ENCODE results near the gene FHOD3. TPM values are rescaled to one million over a fixed set of nuclear protein-coding genes. Genes with fewer than 3 reads are reported as not detected.
A peak's percentile ranks its signal among the peaks of the same experiment; 100 is the strongest.

Gene FHOD3
- total RNA-seq, 1 experiment from 2014 or later = 22.7 TPM

DNA sequence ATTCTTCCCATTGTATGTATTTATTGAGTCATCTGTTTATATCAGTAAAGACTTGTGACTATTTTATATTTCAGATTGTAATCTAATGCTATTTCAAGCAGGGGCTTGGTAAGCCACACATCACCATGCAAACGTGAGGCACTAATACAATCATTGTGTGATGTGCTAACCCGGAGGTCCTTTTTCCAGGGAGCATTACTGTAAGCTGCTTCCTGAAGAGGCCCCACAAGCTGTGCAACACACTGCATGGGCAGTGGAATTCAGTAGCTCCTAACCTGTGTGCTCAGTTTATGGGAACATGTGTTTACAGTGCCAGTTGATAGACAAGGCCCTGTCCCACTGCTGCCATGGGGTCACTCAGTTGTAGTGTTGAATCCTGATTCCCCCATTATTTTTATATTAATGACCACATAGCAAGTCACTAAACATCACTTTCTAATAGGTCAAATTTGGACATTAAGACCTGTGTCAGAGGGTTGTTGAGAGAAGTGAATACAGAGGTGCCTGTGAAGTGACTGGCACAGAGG, 162.9 kb downstream of the FHOD3 start:
- no TSS peak for BruUV-seq (replicated peaks)
- Histone ChIP-seq H3K4me1 (ENCODE audit: control insufficient read depth, insufficient read depth, low read length) (peaks cover 25% of the 10 kb centered on the region), H3K4me3 (ENCODE audit: low read depth in 2 of 2, low read length in 2 of 2) (no peak overlapping the region), H3K36me3 (ENCODE audit: control insufficient read depth, insufficient read depth, low read length) (no peaks in the 10 kb centered on the region), H3K27ac (ENCODE audit: low read length) (peak overlapping the region; percentile 39; the same call in 1 of the 2 replicates), H3K27me3 (ENCODE audit: control insufficient read depth, insufficient read depth, low read length) (no peaks in the 10 kb centered on the region), H3K9me3 (ENCODE audit: control insufficient read depth, insufficient read depth, low read depth, low read length) (no peaks in the 10 kb centered on the region)
- ATAC-seq (no peak), DNase-seq (ENCODE audit: low read depth, low spot score) (no peak)
- in situ Hi-C loops (cut with HindIII; ENCODE audit: low pct_unique_long_range_greater_than_20kb, low sequenced_read_pairs) = no loop called here
- intact Hi-C loops (cut with micrococcal nuclease; ENCODE audit: unreplicated experiment) = no loop called here
- POLR2A ChIA-PET = no interaction called here
- TF ChIP-seq POLR2AphosphoS5 (IDR thresholded peaks at IDR 0.05; ENCODE audit: low read depth, low read length) (no peak), SIN3A (IDR thresholded peaks at IDR 0.05; ENCODE audit: borderline replicate concordance, insufficient read depth, low read depth, low read length) (no peak), TCF7L2 (IDR thresholded peaks at IDR 0.05; ENCODE audit: low read depth, low read length) (no peak)
- TF ChIP-seq, protein P1, sequence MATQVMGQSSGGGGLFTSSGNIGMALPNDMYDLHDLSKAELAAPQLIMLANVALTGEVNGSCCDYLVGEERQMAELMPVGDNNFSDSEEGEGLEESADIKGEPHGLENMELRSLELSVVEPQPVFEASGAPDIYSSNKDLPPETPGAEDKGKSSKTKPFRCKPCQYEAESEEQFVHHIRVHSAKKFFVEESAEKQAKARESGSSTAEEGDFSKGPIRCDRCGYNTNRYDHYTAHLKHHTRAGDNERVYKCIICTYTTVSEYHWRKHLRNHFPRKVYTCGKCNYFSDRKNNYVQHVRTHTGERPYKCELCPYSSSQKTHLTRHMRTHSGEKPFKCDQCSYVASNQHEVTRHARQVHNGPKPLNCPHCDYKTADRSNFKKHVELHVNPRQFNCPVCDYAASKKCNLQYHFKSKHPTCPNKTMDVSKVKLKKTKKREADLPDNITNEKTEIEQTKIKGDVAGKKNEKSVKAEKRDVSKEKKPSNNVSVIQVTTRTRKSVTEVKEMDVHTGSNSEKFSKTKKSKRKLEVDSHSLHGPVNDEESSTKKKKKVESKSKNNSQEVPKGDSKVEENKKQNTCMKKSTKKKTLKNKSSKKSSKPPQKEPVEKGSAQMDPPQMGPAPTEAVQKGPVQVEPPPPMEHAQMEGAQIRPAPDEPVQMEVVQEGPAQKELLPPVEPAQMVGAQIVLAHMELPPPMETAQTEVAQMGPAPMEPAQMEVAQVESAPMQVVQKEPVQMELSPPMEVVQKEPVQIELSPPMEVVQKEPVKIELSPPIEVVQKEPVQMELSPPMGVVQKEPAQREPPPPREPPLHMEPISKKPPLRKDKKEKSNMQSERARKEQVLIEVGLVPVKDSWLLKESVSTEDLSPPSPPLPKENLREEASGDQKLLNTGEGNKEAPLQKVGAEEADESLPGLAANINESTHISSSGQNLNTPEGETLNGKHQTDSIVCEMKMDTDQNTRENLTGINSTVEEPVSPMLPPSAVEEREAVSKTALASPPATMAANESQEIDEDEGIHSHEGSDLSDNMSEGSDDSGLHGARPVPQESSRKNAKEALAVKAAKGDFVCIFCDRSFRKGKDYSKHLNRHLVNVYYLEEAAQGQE (IDR thresholded peaks at IDR 0.05; ENCODE audit: insufficient read depth in 1 of 2, low read depth in 2 of 2, low read length in 1 of 2) = no peak
- TF ChIP-seq, protein P2, sequence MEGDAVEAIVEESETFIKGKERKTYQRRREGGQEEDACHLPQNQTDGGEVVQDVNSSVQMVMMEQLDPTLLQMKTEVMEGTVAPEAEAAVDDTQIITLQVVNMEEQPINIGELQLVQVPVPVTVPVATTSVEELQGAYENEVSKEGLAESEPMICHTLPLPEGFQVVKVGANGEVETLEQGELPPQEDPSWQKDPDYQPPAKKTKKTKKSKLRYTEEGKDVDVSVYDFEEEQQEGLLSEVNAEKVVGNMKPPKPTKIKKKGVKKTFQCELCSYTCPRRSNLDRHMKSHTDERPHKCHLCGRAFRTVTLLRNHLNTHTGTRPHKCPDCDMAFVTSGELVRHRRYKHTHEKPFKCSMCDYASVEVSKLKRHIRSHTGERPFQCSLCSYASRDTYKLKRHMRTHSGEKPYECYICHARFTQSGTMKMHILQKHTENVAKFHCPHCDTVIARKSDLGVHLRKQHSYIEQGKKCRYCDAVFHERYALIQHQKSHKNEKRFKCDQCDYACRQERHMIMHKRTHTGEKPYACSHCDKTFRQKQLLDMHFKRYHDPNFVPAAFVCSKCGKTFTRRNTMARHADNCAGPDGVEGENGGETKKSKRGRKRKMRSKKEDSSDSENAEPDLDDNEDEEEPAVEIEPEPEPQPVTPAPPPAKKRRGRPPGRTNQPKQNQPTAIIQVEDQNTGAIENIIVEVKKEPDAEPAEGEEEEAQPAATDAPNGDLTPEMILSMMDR (IDR thresholded peaks at IDR 0.05) = no peak
- CTCF ChIA-PET = no interaction called here

- H3K4me3 ChIP-seq (ENCODE audit: low read depth in 2 of 2, low read length in 2 of 2) = no peak overlapping the region
- H3K4me1 ChIP-seq (ENCODE audit: control insufficient read depth, insufficient read depth, low read length) = peaks cover 26% of the 10 kb centered on the region
- no peaks in the 10 kb centered on the region for H3K36me3 ChIP-seq (ENCODE audit: control insufficient read depth, insufficient read depth, low read length)
- intact Hi-C loops (cut with micrococcal nuclease; ENCODE audit: unreplicated experiment) = no loop called here
- in situ Hi-C loops (cut with HindIII; ENCODE audit: low pct_unique_long_range_greater_than_20kb, low sequenced_read_pairs) = no loop called here
- BruUV-seq (replicated peaks) = no TSS peak
- no peaks in the 10 kb centered on the region for H3K9me3 ChIP-seq (ENCODE audit: control insufficient read depth, insufficient read depth, low read depth, low read length)
- POLR2A ChIA-PET = no interaction called here
- no peak overlapping the region; the same call in 1 of the 2 replicates for H3K27ac ChIP-seq (ENCODE audit: low read length)
- no peak for TF ChIP-seq SIN3A (IDR thresholded peaks at IDR 0.05; ENCODE audit: borderline replicate concordance, insufficient read depth, low read depth, low read length)
- TF ChIP-seq TCF7L2 (IDR thresholded peaks at IDR 0.05; ENCODE audit: low read depth, low read length) = no peak
- TF ChIP-seq, protein P2 (IDR thresholded peaks at IDR 0.05) = no peak
- TF ChIP-seq, protein P1 (IDR thresholded peaks at IDR 0.05; ENCODE audit: insufficient read depth in 1 of 2, low read depth in 2 of 2, low read length in 1 of 2) = no peak
- TF ChIP-seq POLR2AphosphoS5 (IDR thresholded peaks at IDR 0.05; ENCODE audit: low read depth, low read length) = no peak
- ATAC-seq (0 out of 2 replicates have a peak, but pooled peaks have one; percentile 21), DNase-seq (ENCODE audit: low read depth, low spot score) (no peak)
- CTCF ChIA-PET = no interaction called here
- H3K27me3 ChIP-seq (ENCODE audit: control insufficient read depth, insufficient read depth, low read length) = no peaks in the 10 kb centered on the region
Observed at GRCh38 chr18:36460854-36461253, 163.3 kb downstream of the FHOD3 start.

Data from Panc1 (cell line).